HG03469 (cell line): Measurements from ENCODE around the gene EPHA1.

Experiments used
- ATAC-seq: cut with Tn5 transposase; IDR thresholded peaks from one replicate; pipeline ENCODE4 v1.9.1; 2021; ENCODE audit warnings: mild to moderate bottlenecking, moderate library complexity, moderate number of reproducible peaks; ENCODE audit not compliant: unreplicated experiment

Gene EPHA1

GRCh38 chr7:143390104-143390772 lies 18.4 kb downstream of the EPHA1 start:
- no peak for ATAC-seq

- ATAC-seq = no peak
Measured at GRCh38 chr7:143389316-143390103, 19.1 kb downstream of the EPHA1 start.

- no peak for ATAC-seq
Measured at GRCh38 chr7:143388491-143389101, 20.1 kb downstream of the EPHA1 start.

GRCh38 chr7:143388051-143388450 lies 20.6 kb downstream of the EPHA1 start:
- ATAC-seq = no peak

- no peak for ATAC-seq
Measured at GRCh38 chr7:143387156-143387975, 21.3 kb downstream of the EPHA1 start.

- no peak for ATAC-seq
Measured at GRCh38 chr7:143385891-143386781, 22.5 kb downstream of the EPHA1 start.

- ATAC-seq = no peak
Measured at GRCh38 chr7:143384661-143385631, 23.7 kb downstream of the EPHA1 start.

- ATAC-seq = no peak
Measured at GRCh38 chr7:143384148-143384547, 24.5 kb downstream of the EPHA1 start.

- no peak for ATAC-seq
Measured at GRCh38 chr7:143383642-143383957, 25.1 kb downstream of the EPHA1 start.

- ATAC-seq = no peak
Measured at GRCh38 chr7:143382791-143383641, 25.6 kb downstream of the EPHA1 start.

- no peak for ATAC-seq
Measured at GRCh38 chr7:143382126-143382790, 26.4 kb downstream of the EPHA1 start.

- ATAC-seq = peak; percentile 6
Measured at GRCh38 chr7:143381427-143382125, 27.1 kb downstream of the EPHA1 start.

GRCh38 chr7:143380646-143381426 lies 27.8 kb downstream of the EPHA1 start, which contains the start of gene ZYX:
Gene ZYX, plus strand, starts transcription at chr7:143381345. Its CDS starts 227 bp downstream, at chr7:143381572.
- peak; percentile 44 for ATAC-seq

GRCh38 chr7:143380260-143380645 lies 28.4 kb downstream of the EPHA1 start:
- ATAC-seq = peak; percentile 35

GRCh38 chr7:143379611-143380259 lies 28.9 kb downstream of the EPHA1 start:
- ATAC-seq = no peak

GRCh38 chr7:143376396-143376795 lies 32.3 kb downstream of the EPHA1 start:
- no peak for ATAC-seq
